GM21528 (cell line): Measurements from ENCODE around the gene TRAF3.
"Not testable (repeated sequence)": the region's sequence is repeated elsewhere in the genome, so short reads cannot be mapped to it uniquely, and the experiment has no call there.

ENCODE experiments used
- ATAC-seq: cut with Tn5 transposase; IDR thresholded peaks from one replicate; pipeline ENCODE4 v1.9.1; 2021; ENCODE audit warnings: mild to moderate bottlenecking, moderate library complexity; ENCODE audit not compliant: unreplicated experiment, low FRiP score

Gene TRAF3

DNA sequence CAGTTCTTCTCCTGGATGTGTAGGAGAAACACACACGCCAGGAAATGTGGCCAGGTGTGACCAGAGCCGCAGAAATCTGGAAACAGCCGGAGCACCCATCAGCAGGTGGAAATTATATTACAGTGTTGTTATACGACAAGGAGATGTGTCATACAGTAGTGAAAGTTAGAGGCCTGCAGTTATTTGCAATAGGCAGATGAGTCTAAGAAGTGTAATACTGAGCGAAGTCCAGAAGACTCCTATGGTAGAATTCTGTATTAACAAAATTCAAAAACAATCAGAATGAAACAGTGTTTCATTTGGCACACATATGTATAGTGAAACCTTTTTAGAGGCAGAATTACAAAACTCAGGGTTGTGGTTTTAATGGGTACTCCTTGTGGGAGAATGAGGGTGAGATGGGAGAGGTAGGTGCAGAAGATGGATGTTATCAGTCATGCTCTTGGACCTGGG, 105.9 kb downstream of the TRAF3 start:
- ATAC-seq = no peak

DNA sequence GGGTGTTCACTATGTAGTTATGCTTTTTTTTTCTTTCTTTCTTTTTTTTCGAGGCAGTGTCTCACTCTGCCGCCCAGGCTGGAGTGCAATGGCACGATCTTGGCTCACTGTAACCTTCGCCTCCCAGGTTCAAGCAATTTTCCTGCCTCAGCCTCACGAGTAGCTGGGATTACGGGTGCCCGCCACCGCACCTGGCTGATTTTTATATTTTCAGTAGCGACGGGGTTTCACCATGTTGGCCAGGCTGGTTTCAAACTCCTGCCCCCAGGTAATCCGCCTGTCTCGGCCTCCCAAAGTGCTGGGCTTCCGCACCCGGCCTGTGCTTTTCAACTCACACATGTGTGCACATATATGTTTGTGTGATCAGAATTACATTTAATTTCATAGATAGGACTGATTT, 106.3 kb downstream of the TRAF3 start:
- no peak for ATAC-seq

DNA sequence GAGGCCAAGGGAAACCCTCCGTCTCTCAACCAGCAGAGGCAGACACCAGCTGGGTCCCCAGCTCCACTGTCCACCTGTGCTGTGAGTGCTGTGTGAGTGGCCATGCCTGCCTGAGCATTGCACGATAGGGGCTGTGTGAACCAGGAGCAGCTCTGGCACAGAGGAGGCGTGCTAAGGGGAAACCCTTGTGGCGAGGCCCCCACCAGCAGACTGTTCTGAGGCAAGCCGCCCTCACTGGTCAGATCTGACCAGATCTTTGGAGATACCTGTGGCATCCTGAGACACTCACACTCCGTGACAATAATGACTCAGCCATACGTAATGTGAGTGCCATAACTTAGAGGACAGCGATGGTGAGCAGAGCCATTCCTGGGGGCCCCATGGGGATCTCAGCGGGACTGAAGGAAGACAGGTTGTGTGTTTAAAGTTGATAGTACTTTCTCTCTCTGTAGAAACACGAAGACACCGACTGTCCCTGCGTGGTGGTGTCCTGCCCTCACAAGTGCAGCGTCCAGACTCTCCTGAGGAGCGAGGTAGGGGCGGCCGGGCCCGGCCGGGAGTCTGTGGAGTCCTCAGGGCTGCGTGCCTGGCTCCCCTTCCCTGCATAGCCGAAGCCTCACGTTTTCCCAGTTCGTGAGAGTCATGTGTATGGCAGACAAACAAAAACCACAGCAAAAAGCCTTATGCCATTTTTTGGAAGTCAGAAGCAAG, 108.6 kb downstream of the TRAF3 start:
- ATAC-seq = no peak

DNA sequence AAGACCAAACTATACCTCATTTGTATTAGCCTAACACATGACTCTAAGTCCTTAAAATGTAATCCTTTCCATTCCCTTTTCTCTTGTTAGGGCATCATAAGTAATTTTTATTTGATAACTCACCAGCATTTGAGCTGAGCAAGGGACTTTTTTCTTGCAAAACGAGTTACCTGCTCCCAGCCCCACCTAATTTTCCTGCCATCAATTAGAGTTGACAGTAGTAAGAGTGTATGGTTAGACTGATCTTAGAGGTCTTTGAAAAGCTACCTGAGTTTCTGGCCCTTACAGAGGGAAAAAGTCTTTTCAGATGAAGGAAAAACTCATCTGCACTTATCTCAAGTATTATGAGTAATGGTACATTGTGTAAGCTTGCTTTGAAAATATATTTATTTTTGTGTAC, 111.5 kb downstream of the TRAF3 start:
- no peak for ATAC-seq

DNA sequence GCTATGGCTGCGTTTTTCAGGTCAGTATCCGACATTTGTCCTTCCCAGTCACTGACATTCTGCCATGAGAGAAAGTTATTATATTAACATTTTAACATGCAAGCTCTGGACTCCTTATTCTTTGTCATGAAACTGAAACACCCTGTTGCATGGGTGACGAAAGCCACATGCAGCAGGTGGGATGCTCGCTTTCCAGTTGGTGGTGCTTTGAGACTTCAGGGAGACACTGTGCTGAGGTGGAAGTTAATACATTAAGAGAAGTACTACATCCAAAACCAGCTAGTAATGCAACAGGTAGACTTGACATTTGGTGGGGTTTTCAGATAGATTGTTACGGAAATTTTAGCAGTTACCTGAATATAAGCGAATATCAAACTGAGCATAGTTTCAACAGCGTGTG, 112.4 kb downstream of the TRAF3 start:
- no peak for ATAC-seq

DNA sequence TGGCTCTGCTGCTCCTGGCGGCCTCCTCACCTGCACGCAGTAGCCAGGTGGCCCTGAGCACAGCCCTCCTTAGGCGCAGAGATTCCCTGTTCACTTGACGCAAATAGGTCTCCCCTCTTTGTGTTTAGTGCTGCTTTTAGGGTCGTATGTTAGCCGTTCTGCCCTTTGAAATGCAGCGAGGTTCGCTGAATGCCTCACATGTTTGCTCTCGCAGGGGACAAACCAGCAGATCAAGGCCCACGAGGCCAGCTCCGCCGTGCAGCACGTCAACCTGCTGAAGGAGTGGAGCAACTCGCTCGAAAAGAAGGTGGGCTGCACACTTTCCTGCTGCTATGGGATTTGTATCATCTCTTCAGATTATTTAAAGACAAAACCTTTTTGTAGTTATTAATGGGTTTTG, 113.9 kb downstream of the TRAF3 start:
- no peak for ATAC-seq

DNA sequence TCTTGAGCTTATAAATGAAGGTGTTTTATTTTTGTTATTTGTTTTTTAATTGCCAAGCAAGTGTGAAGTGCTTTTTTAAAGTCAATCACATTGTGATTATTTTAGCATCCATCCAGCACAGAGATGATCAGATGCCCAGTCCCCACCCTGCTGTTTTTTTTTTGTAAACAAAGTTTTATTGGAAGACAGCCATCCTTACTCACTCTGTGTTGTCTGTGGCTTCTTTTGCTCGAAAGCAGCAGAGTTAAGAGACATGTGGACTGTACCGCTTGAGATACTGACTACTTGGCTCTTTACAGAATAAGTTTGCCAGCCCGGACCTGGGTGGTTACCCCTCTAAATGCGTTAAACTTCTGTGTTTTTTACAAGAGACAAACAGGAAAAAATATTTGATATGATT, 114.3 kb downstream of the TRAF3 start:
- ATAC-seq = no peak

DNA sequence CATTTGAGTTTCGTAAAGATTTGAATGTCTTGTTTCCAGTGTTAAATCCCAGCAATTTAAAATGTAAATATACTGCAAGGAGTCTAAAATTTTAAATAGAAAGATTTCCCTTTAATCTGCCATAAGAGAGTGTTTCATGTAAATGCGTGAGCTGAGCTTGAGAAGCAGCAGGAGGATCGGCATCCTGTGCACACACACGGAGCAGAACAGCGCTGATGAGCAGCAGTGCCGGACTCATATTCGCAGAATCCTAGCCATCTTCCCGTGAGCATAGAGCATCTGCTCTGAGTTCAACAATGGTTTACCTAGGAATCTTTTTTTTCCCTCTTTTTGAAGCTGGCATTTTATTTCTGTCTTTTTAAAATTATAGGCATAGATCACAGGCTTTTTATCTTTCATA, 115.4 kb downstream of the TRAF3 start:
- ATAC-seq = no peak

DNA sequence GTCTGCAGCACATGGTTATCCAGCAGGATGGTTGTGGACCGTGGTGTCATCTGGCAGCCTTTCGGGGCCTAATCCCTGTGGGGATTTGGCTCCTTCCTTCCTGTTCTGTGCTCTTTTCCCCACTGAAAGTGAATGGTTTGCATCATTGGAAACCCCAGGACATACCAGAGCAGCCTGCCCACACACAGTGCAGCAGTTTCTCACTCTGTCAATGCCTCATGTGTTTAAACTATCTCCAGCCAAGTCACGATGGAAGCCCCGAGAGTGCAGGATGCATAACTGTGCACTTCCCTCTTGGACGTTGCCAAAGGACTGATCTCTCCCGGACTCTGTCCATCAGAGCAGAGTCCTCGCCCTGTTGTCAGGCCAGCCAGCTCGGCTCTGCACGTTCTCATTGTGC, 116.2 kb downstream of the TRAF3 start:
- ATAC-seq = no peak

DNA sequence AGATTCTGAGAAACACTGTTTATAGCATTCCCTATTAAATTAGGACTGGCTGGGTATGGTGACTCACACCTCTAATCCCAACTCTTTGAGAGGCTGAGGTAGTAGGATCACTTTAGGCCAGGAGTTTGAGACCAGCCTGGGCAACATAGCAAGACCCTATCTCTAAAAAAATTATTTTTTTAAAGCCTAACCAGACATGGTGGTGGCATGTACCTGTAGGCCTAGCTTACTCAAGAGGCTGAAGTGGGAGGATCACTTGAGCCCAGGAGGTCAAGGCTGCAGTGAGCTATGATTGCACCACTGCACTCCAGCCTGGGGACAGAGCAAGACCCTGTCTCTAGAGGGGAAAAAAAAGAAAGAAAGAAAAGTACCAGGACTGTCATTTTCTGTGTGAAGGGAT, 119.5 kb downstream of the TRAF3 start:
- not testable (repeated sequence) for ATAC-seq

DNA sequence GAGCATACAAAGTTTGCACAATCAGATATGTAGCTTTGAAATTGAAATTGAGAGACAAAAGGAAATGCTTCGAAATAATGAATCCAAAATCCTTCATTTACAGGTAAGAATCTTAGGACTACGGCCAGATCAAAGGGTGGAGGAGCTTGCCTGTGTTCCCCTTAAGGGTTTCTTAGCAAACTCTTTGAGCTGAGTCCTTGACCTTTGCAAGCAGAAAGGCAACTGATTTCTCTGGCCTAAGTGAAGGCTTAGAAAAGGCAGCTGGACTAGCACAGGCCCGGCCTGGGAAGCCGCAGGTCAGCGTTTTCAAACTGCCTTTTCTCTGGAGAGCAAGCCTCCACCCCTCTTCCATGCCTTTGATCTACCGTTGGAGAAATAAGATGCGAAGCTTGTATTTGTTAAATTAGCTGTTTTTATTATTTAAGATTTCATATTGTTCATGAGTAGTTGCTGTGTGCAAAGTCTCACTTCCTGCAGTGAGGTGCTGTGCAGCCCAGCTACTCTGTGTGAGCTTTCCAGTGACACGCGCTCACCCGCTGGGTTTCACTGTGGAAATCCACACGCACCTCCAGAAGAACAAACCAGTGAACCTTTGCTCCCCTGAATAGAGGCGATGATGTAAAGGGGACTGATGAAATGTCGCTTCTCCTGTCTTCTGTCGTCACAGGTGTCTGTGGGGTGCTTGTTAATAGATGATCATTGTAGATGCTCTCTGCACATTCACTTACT, 120.2 kb downstream of the TRAF3 start:
- ATAC-seq = no peak

DNA sequence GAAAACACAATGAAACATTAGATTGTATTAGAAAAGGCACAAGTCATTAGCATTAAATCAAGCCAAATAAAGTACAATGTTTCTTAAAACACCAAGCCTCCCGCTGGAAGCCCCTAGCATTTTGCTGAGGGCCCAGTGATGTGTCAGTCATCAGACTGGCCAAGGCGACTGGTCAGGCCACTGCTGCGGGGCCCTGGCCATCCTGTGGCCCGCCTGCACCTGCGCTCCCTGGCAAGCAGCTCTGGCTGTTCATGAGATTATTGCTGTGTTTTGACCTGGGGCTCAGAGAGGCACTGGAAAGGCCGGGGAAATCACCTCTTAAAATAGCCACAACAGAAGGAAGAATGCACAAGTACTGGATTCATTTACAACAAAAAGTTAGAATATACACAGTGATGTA, 121.0 kb downstream of the TRAF3 start:
- no peak for ATAC-seq

DNA sequence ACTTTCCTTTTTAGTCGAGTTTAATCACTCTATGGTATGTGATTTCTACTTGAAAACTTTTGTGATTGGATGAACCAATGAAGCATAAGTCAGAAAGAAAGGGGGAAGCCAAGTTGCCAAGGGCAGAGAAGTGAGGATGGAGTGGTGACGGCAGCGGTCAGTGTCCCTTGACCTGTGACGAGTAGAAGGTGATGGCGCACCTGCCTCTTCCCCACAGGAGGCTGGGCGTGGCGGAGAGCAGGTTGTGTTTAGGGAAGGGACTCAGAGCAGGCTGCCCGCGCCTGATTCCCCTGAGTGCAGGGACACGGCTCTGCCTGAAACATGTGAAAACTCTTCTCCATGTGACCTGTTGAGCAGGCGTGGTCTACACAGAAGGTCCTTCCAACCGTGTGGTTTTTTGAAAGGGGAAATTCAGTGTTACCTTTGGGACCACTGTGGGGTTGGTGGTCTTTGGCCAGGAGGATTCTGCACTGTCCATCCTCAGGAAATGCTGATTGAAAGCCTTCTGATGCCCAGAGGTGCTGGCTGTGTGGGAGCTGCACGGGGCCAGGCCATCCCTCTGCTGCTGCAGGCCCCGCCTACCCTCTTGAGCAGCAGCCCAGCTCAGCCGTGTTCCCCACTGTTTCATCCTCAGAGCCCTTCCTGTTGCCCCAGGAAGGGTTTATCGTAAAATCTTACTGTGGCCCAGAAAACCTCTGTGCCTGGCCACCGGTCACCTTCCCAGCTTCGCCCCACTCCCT, 121.7 kb downstream of the TRAF3 start:
- ATAC-seq = no peak

DNA sequence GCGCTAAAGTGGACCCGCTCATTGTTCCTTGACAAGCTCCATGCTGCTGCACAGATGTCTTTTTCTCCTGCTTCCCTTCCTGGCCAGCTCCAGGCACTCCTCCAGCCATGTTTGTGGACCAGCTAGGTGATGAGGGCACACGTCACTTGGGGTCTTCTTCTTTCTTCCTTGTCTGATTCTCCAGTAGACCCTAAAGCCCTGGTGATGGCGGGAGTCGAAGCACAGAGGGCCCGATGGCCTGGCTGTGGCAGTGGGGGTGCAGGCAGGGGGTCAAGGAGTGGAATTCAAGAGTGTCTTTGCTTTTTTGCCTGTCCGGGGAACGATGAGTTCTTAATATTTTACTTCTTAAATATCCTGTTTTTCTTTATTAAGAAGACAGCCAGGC, 122.3 kb downstream of the TRAF3 start:
- ATAC-seq = no peak

DNA sequence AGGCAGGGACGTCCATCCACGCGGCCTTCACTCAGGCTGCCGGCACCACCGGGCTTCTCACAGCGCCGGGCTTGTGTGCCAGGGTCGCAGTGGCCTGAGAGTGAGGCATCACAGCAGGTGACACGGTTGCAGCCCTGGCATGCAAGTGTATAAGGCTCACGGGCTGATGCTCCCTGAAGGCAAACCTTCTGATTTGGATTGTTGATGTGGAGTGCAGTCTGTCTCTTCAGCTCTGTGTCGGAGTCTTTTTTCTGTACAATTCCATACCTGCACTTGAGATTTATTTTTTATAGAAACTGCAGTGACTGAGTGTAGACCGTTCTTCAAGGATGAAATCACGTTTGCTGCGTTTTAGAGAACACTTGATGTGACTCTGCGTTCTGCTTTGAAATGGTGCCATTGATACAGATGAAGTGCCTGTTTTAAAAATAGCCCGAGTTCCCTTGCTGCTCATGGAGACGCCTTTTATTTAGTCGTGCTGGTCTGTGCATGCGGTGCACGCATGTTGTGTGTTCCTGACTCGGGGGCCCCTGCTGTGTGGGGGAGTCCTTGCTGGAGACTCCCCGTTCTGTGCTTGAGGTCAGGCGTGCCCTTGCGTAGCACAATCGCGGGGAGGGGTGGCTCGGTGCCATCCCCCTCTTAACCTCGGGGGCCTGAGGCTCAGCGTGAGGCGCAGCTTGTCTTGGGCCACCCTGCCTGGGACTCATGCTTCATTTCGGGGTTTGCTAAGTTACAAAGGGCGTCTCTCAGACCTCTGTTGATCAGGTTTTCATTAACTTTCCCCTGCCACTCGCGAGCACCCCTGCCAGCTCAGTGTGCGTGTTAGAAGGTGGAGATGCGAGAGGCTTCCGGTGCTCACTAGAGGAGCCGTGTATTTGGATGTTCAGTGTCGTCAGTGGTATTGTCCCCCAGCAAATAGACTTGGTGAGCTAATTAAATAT, 123.7 kb downstream of the TRAF3 start:
- ATAC-seq = peak; percentile 59

DNA sequence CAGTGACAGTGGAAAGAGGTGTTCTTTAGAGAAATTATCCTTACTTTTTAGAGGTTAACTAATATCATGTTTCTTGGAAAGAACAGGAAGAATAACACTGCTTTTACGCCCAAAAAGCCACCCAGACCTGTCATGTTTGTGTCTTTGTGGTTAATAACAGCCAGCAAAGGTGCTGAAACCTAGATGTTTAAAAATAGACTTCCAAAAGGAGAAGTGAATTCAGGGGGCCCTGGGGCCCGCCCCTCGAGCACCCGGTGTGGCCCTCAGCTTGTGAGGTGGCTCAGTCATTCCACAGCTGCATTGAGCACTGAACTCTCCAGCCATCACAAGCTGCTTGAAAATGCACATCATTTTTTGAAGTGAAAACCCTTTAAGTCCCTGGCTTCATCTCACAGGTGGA, 124.4 kb downstream of the TRAF3 start:
- peak; percentile 68 for ATAC-seq

DNA sequence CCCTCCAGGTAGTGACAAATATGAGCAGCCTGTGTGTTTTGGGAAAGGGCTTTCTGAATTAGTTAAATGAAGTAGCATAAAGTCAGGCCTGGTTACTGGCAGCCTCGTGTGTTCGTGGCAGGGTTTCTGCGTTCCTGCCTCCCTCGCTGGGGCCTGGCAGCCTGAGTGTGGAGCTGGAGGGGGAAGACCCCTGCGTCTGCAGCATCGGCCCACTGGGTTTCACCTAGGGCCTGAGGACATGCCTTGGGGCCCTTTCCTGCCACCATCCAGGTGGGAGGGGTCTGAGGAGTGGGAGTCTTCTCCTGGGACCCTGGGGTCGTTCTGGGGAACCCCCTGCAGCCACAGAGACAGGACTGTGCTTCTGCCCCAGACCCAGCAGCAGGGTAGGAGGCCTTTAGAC, 124.8 kb downstream of the TRAF3 start:
- peak; percentile 14 for ATAC-seq

DNA sequence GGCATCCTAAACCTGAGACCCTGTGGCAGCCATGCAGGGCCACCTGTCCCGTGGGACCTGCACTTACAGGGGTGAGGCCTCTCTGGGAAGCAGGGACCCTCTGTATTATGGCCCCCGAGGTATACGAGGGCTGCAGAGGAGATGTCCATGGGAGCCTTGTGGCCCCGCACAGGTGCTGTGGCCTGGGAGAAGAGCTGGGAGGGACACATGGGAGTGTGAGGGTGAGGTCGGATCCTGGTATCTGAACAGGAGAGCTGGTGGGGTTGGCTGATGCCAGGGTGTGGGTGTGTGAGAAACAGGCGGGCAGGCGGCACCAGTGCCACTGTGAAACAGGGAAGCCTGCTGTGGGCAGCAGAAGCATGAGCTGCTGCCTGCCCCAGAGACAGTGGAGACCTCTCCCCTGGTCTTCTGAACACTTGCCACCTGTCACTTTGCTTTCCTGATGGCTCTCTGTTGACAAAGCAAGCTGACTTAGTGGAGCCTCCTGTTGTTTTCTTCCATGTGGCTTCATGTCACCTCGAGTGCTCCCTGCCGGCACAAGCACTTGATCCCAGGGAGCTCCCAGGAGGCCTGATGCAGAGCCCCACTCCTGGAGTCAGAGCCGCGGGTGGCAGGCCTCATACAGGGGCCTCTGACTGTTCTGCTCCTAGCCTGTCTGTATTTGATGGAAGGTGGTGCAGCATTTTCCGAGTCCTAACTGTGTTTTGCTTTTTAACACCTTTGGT, 125.4 kb downstream of the TRAF3 start:
- ATAC-seq = no peak

DNA sequence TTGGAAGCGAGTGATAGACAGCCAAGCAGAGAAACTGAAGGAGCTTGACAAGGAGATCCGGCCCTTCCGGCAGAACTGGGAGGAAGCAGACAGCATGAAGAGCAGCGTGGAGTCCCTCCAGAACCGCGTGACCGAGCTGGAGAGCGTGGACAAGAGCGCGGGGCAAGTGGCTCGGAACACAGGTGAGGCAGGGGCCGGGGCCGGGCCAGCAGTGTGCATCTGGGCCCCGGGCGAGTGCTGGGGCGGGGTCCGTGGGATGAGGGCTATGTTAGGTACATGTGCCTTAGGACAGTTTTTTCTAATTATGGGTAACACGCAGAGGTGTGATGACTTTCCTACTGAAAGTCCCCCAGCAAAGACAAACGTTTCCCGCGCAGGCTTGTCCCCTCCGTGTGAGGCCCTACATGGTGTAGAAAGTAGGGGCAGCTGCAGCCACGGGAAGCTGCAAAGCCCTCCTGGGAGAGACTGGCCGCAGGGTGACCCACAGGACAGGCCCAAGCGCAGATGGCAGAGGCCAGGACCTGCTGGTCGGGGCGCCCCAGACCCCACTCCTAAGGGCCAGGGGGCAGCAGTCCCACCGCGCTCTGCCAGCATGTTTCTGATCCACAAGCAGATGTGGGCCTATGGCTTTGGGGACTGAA, 126.1 kb downstream of the TRAF3 start:
- no peak for ATAC-seq
